GM03348 (cell line): ENCODE measurements around the gene ROBO1.
"Not testable (repeated sequence)": the region's sequence is repeated elsewhere in the genome, so short reads cannot be mapped to it uniquely, and the experiment has no call there.

ENCODE experiments used
- DNase-seq: peaks from one replicate; pipeline ENCODE4 v3.0.0; 2012; ENCODE audit warnings: low spot score

The ROBO1 gene

GRCh38 chr3:78908236-78908635, 859.6 kb downstream of the ROBO1 start:
- no peak for DNase-seq

GRCh38 chr3:78907367-78907766, 860.4 kb downstream of the ROBO1 start:
- DNase-seq = no peak

- no peak for DNase-seq
These were observed 860.9 kb downstream of the ROBO1 start for GRCh38 chr3:78906930-78907329.

- no peak for DNase-seq
These were observed 861.6 kb downstream of the ROBO1 start for GRCh38 chr3:78906245-78906644.

GRCh38 chr3:78905700-78906099, 862.1 kb downstream of the ROBO1 start:
- DNase-seq = no peak

GRCh38 chr3:78901544-78901943, 866.3 kb downstream of the ROBO1 start:
- DNase-seq = no peak

GRCh38 chr3:78900880-78901279, 866.9 kb downstream of the ROBO1 start:
- DNase-seq = no peak

- peak; percentile 5 for DNase-seq
These were observed 867.4 kb downstream of the ROBO1 start for GRCh38 chr3:78900426-78900825.

GRCh38 chr3:78895528-78895927, 872.3 kb downstream of the ROBO1 start:
- DNase-seq = peak; percentile 11

GRCh38 chr3:78894787-78895186, 873.0 kb downstream of the ROBO1 start:
- DNase-seq = no peak

GRCh38 chr3:78893161-78893560, 874.6 kb downstream of the ROBO1 start:
- no peak for DNase-seq

- no peak for DNase-seq
These were observed 878.5 kb downstream of the ROBO1 start for GRCh38 chr3:78889348-78889747.

GRCh38 chr3:78888635-78889034, 879.2 kb downstream of the ROBO1 start:
- no peak for DNase-seq

GRCh38 chr3:78887547-78888011, 880.2 kb downstream of the ROBO1 start:
- DNase-seq = peak; percentile 8

GRCh38 chr3:78887029-78887428, 880.8 kb downstream of the ROBO1 start:
- DNase-seq = peak; percentile 47

- not testable (repeated sequence) for DNase-seq
These were observed 883.2 kb downstream of the ROBO1 start for GRCh38 chr3:78884567-78884966.

- no peak for DNase-seq
These were observed 885.5 kb downstream of the ROBO1 start for GRCh38 chr3:78882251-78882650.

- peak; percentile 9 for DNase-seq
These were observed 886.3 kb downstream of the ROBO1 start for GRCh38 chr3:78881501-78881900.

- DNase-seq = peak; percentile 22
These were observed 887.0 kb downstream of the ROBO1 start for GRCh38 chr3:78880603-78881461.

- DNase-seq = no peak
These were observed 888.4 kb downstream of the ROBO1 start for GRCh38 chr3:78879295-78879860.

GRCh38 chr3:78878789-78879188, 889.0 kb downstream of the ROBO1 start:
- no peak for DNase-seq

GRCh38 chr3:78878011-78878410, 889.8 kb downstream of the ROBO1 start:
- DNase-seq = peak; percentile 25

- no peak for DNase-seq
These were observed 891.9 kb downstream of the ROBO1 start for GRCh38 chr3:78875851-78876250.

GRCh38 chr3:78875436-78875835, 892.4 kb downstream of the ROBO1 start:
- DNase-seq = no peak
